ENCODE measurements around the gene TNFSF11.
A peak's percentile ranks its signal among the peaks of the same experiment; 100 is the strongest.

Gene TNFSF11

DNA sequence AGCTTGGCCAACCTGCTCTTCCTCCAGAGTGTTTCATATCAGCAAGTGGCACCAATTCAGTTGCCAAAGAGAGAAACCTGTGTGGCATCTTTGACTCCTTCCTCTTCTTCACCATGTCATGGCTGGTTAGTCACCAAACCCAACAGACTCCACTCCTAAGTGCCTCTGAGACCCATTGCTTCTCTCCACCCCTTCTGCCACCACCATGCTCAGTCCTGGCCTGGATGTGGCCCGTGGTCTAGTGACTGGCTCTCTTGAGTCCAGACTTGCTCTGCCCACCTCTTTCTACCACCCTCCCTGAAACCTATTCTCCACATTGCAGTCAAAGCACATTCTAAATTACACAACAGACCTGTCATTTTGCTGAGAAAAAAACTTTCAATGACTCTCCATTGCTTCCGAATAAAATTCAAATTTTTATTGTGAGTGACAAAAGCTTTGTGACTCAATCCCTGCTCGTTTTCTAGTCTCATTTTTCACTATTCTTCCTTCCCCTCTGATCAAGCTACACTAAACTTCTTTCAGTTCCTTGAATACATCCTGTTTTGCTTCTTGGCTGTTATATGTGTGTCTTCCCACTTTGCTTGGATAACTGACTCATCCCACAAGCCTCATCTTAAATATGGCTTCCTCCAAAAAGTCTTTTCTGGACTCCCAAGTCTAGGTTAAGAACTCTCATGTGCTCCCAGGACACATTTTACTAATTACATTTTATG is 12.0 kb upstream of the TNFSF11 start:
- no peak for DNase-seq

- no peak for DNase-seq
These were observed 6.0 kb upstream of the TNFSF11 start for GRCh38 chr13:42567906-42568305.

DNA sequence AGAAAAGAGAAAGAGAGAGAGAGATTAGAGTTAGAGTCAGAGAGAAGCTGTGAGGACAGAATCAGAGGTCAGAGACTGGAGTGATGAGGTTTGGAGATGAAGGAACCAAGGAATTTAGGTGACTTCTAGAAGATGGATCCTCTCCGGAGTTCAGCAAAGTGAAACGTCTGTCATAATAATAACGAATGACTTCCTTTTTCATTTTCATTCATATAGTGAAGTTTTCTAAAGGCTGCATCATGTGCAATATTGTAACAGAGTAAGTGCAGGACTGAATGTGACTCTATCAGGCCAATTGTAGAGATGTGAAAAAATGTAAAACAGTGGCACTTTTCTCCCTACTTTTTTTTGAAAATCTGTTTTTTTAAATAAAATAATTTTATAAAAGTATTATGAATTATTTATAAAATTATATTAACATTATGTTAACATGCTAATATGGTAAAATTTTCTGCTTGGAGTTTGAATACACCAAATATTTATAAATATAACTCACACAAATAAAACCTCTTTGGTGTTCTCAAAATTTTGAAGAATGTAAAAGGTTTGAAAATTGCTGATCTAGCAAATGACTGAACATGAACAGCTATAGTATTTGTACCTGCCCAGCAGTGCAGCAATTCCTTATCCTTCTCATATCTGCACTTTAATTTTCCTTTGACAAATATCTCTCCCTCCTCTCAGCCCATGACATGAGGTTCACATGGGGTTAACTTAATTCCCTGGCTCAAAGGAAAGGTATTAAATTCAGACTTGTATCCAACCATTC is 4.2 kb upstream of the TNFSF11 start:
- no peak for DNase-seq

DNA sequence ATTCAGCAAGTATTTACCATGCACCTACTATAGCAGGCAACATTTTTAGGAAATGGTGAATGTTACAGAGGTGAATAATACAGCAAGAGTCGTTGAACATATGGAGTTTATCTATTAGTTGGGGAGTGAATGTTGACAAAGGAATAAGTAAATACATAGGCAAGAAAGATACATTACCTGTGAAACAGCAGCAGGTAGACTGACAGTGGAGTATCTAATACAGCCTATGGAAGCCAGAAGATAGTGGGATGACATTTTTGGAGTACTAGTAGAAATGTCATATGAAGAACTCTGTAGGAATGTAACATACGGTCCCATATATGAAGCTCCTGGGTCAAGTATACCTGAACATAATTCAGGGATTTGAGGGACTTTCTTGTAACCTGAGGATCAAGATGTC is 2.1 kb upstream of the TNFSF11 start:
- DNase-seq = no peak

GRCh38 chr13:42574435-42575311 is 721 bp downstream of the TNFSF11 start:
- peak; percentile 19 for DNase-seq

DNA sequence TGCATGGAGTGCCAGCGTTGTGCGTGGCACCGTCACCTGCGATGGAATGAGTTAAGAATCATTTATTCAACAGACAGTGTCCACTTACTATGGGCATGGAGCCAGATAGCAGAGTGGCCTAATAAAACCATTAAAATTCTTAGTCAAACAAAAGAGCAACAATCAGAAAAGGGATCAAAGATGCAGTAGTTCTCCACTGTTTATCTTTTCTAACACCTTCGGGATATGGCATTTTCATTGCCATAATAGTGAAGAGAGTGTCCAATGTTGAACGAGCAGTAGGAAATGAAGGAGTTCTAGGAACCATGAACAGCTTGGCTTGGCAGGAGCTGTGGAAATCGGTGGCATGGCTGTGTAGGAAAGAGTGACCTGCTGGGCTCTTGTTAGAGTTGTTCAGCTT is 2.0 kb downstream of the TNFSF11 start:
- no peak for DNase-seq

DNA sequence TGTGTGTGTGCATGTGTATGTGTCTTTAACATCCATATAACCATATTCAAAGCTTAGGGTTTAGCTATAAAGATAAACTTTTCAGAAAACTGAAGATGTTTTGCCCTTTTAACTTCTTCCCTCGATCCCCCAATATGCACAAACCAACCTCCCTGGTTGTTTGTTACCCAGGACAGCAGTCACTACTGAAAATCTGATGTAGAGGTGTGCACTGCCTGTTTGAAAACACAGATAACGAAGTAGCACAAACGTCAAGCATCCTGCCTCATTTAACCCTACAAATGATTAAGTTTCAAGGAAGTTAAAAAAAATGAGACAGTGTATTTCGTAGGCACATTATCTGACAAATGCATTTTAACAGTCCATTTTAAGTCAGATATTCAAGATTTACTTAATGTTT is 3.6 kb downstream of the TNFSF11 start:
- DNase-seq = no peak

- no peak for DNase-seq
These were observed 6.7 kb downstream of the TNFSF11 start for GRCh38 chr13:42580644-42581043.

- DNase-seq = no peak
These were observed 7.5 kb downstream of the TNFSF11 start for GRCh38 chr13:42581427-42581826.

DNA sequence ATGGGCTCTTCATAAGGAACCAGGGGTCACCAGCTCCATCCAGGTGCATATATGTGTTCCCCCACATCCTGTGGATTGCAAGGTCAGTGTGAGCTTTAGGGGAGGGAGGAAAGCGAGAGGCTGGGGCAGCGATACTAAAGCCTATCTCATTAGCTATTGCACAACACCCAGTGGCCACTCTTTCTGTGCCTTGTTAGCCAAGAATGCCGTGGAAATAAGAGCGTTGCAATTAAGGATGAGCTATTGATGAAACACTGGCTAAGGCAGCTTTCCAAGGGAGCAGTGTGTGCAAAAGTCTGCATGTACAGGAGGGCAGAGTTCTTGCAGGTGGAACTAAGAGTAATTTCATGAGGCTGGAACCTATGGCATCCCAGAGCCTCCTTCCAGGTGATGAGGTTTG is 17.6 kb downstream of the TNFSF11 start:
- DNase-seq = no peak

DNA sequence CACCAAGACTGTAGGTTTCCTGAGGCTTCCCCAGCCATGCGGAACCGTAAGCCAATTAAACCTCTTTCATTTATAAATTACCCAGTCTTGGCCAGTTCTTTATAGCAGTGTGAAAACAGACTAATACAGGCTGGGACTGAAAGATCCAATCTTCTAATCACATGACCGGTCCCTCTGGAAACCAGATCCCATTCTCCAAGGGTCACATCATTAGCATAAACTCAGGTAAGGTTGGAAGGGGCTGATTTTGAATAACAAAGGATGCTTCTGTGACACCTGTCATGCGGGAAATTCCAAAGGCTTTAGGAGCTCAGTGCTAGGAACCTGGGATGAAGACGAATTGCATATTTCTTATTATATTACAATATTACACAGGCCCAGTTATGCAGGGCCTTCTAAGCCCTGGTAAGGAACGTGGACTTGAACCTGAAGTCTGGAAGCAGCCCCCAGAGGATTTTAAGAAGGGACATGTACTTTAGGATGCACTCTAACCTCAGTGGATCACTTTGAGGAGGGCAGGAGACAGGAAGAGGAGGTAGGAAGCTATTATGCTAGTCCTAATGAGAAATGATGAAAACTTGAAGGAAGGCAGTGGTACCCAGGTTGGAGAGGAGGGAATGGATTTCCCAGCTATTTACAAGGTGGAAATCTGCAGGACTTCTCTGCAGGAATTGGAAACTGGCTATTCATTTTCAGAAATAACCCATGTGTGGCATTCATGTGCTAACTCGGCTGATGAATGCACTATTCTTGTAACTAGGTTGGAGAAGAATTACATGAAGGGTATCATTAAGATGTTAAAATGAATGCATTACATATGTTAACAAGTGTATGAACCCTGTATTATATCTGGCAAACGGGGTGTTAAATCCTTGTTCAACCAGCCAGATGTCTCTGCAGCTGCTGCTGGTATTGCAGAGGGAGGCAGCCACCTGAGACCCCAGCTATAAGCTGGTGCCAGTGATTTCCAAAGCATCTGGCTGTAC is 19.3 kb downstream of the TNFSF11 start:
- DNase-seq = no peak

GRCh38 chr13:42594481-42595252 is 20.7 kb downstream of the TNFSF11 start:
- peak; percentile 26 for DNase-seq

DNA sequence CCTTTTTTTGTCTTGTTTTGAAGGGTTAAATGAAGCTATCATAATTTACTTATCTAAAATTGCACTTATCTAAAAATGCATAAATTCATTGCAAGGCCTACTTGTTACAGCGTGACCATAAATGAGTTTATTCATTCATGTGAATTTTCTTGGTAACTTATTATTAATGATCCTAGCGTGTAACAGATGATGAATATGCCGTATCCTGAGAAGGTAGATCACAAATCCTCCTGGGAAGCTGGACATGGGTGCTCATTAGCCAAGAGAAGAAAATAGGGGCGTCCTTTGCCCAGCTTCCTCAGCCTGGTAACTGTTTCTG is 21.3 kb downstream of the TNFSF11 start:
- DNase-seq = no peak

DNA sequence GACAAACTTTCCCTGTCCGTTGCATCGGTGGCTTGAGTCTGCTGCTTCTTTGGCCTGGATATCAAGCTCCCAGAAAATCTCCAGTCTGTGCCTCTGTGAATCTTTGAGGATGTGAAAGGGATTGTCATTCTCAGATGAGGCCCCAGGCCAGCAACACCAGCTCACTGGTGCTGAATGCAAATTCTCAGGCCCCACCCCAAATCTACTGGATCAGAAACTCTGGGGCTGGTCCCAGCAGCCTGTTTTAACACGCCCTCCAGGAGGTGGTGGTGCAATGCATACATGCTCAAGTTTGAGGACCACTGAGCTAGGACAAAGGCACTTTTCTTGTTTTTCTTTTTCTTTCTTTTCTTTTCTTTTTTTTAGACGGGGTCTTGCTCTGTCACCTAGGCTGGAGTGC is 23.6 kb downstream of the TNFSF11 start:
- DNase-seq = no peak

DNA sequence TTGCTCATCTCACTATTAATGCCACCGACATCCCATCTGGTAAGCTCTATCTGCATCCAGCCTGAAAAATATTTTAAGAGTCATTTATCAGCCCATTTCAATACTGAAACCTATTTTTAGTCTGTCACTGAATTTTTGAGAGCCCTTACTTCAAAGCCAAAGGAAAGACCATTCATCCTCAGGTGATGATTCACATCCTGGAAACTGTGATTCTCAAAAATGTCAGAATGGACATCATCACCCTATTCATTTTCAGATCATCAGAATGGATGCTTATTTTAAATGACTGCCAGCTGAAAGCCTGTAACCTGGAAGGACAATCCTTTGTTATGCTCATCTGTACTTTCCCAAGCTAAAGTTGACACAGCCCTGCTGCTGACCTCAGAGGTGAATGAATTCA is 27.0 kb downstream of the TNFSF11 start:
- no peak for DNase-seq

- DNase-seq = no peak
These were observed 29.0 kb downstream of the TNFSF11 start for GRCh38 chr13:42602906-42603305.

DNA sequence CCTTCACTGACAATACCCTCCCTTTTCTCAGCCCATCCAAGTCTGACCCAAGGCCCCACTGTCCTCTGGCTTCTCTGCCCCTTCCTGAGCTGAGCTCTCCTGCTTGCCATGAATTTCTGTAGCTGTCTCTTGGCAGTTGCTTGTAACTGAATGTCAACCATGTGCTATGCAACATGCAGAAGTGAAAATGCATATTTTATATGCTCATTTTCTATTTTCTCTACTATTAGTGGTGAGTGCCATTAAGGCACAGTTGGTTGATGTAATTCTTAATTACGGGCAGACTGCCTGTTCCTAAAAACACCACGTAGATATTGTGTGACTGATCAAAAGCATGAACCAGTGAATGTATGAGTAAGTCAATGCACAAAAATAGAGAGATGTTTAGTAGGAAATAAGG is 29.6 kb downstream of the TNFSF11 start:
- no peak for DNase-seq

DNA sequence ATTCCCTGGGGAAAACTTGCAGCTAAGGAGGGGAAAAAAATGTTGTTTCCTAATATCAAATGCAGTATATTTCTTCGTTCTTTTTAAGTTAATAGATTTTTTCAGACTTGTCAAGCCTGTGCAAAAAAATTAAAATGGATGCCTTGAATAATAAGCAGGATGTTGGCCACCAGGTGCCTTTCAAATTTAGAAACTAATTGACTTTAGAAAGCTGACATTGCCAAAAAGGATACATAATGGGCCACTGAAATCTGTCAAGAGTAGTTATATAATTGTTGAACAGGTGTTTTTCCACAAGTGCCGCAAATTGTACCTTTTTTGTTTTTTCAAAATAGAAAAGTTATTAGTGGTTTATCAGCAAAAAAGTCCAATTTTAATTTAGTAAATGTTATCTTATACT is 33.6 kb downstream of the TNFSF11 start:
- no peak for DNase-seq

DNA sequence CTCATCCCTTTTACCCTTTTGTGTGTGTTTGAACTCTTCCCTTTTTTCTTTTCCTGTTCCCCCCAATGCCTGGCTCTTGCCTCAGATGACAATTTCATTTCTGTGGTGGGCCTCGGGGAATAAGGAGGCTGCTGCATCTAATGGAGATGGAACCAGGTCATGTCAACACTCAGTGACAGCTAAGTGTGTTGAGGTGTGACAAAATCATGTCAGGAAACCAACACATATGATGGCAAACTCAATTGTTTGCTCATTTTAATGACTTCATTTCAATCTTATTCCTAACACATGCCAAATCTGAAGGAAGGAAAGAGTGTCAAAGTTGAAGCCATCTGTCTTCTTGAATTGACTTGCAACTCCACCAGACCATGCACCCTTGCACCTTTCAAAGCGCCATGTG is 36.7 kb downstream of the TNFSF11 start:
- DNase-seq = no peak

DNA sequence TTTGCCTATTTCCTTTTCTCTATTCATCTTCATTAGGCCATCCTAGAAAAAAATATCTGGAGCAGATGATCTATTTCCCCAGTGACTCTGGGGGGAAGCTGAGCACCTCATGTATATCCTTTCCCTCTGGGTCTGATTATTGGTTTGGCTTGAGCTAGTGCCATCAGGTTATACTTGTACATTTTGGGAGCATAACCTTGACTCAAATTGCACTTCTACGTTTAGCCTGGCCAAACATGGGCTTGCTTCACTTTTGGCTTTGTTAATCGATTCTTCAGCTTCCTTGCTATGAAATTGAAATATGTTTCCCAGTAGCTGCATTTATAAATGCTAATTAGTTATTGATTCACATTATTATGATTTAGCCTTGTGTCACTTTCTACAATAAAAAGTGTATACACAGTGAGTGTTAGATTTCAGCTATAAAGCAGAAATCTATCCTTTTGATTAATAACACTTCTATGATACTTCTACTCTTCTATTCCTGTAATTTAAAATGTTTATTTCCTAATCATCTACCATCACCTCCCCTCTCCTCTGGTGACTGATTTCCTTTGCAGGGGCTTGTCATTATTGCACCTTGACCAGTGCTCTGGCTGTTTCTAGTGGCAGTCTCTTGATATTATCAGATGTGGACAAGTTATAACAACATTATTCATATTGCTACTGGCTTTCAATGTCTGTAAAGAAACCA is 37.3 kb downstream of the TNFSF11 start:
- DNase-seq = no peak
